ENCODE data around the gene KDM4C. TPM values are rescaled to one million over a fixed set of nuclear protein-coding genes. Genes with fewer than 3 reads are reported as not detected.
A peak's percentile ranks its signal among the peaks of the same experiment; 100 is the strongest.

KDM4C gene
- total RNA-seq, 2 donors from 2014 or later: 12.8 to 31.5 TPM

- 0% methylated on average over 18 to 35 of the region's 35 CpGs for WGBS, 2 experiments (ENCODE audit: insufficient coverage in 1 of 2, insufficient read length in 1 of 2)
These were observed 400 bp downstream of the KDM4C start for GRCh38 chr9:6758248-6758497.

GRCh38 chr9:6758498-6759184 is 868 bp downstream of the KDM4C start:
- peaks cover 12% of the 10 kb centered on the region for H3K4me1 Mint-ChIP-seq
- 0 to 1% methylated on average over 19 to 42 of the region's 42 CpGs for WGBS, 2 experiments (ENCODE audit: insufficient coverage in 1 of 2, insufficient read length in 1 of 2)
- Histone ChIP-seq H3K27me3 (ENCODE audit: control insufficient read depth, insufficient read depth, low read length, poor library complexity, severe bottlenecking) (no peaks in the 10 kb centered on the region), H3K36me3 (ENCODE audit: control insufficient read depth, insufficient read depth, low read length) (no peaks in the 10 kb centered on the region), H3K4me3 (ENCODE audit: low read length) (peak overlapping the region; percentile 99), H3K9ac (ENCODE audit: extremely low read depth, low read length, poor library complexity, severe bottlenecking) (peak overlapping the region; percentile 78), H3K4me1 (ENCODE audit: control insufficient read depth, insufficient read depth, low read length) (no peaks in the 10 kb centered on the region), H3K9me3 (ENCODE audit: control insufficient read depth, low read length) (peaks cover 5% of the 10 kb centered on the region), H3K27ac (ENCODE audit: low read depth, low read length) (no peak overlapping the region)
- peak; percentile 82 for DNase-seq
- peaks cover 8% of the 10 kb centered on the region for H3K9me3 Mint-ChIP-seq
- H3K27ac Mint-ChIP-seq: peak overlapping the region; percentile 92
- H3K27me3 Mint-ChIP-seq (ENCODE audit: insufficient read depth): no peaks in the 10 kb centered on the region
- TF ChIP-seq, protein P1, sequence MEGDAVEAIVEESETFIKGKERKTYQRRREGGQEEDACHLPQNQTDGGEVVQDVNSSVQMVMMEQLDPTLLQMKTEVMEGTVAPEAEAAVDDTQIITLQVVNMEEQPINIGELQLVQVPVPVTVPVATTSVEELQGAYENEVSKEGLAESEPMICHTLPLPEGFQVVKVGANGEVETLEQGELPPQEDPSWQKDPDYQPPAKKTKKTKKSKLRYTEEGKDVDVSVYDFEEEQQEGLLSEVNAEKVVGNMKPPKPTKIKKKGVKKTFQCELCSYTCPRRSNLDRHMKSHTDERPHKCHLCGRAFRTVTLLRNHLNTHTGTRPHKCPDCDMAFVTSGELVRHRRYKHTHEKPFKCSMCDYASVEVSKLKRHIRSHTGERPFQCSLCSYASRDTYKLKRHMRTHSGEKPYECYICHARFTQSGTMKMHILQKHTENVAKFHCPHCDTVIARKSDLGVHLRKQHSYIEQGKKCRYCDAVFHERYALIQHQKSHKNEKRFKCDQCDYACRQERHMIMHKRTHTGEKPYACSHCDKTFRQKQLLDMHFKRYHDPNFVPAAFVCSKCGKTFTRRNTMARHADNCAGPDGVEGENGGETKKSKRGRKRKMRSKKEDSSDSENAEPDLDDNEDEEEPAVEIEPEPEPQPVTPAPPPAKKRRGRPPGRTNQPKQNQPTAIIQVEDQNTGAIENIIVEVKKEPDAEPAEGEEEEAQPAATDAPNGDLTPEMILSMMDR (conservative IDR thresholded peaks at IDR 0.05): peak; percentile 23
- peaks cover 4% of the 10 kb centered on the region for H3K36me3 Mint-ChIP-seq (ENCODE audit: low read depth)
- H3K4me3 Mint-ChIP-seq: peak overlapping the region; percentile 90

More at GRCh38 chr9:6758248-6758497, 400 bp downstream of the KDM4C start:
- Mint-ChIP-seq H3K4me3 (peak overlapping the region; percentile 90), H3K27me3 (ENCODE audit: insufficient read depth) (no peaks in the 10 kb centered on the region), H3K4me1 (peaks cover 12% of the 10 kb centered on the region), H3K27ac (peak overlapping the region; percentile 92), H3K9me3 (peaks cover 5% of the 10 kb centered on the region), H3K36me3 (ENCODE audit: low read depth) (peaks cover 2% of the 10 kb centered on the region)
- Histone ChIP-seq H3K4me1 (ENCODE audit: control insufficient read depth, insufficient read depth, low read length) (no peaks in the 10 kb centered on the region), H3K4me3 (ENCODE audit: low read length) (peak overlapping the region; percentile 99), H3K9ac (ENCODE audit: extremely low read depth, low read length, poor library complexity, severe bottlenecking) (peak overlapping the region; percentile 78), H3K27ac (ENCODE audit: low read depth, low read length) (no peak overlapping the region), H3K36me3 (ENCODE audit: control insufficient read depth, insufficient read depth, low read length) (no peaks in the 10 kb centered on the region), H3K27me3 (ENCODE audit: control insufficient read depth, insufficient read depth, low read length, poor library complexity, severe bottlenecking) (no peaks in the 10 kb centered on the region), H3K9me3 (ENCODE audit: control insufficient read depth, low read length) (peaks cover 2% of the 10 kb centered on the region)
- TF ChIP-seq, protein P1 (conservative IDR thresholded peaks at IDR 0.05): no peak
- no peak for DNase-seq

- TF ChIP-seq, protein P1 (conservative IDR thresholded peaks at IDR 0.05): no peak
- no peaks in the 10 kb centered on the region for H3K4me1 ChIP-seq (ENCODE audit: control insufficient read depth, insufficient read depth, low read length)
- H3K27ac Mint-ChIP-seq: peak overlapping the region; percentile 92
- 30 to 31% methylated on average over 17 to 26 of the region's 27 CpGs for WGBS, 2 experiments (ENCODE audit: insufficient coverage in 1 of 2, insufficient read length in 1 of 2)
- no peaks in the 10 kb centered on the region for H3K36me3 ChIP-seq (ENCODE audit: control insufficient read depth, insufficient read depth, low read length)
- H3K27me3 Mint-ChIP-seq (ENCODE audit: insufficient read depth): no peaks in the 10 kb centered on the region
- H3K4me3 ChIP-seq (ENCODE audit: low read length): peak overlapping the region; percentile 99
- H3K9ac ChIP-seq (ENCODE audit: extremely low read depth, low read length, poor library complexity, severe bottlenecking): peak overlapping the region; percentile 78
- peaks cover 14% of the 10 kb centered on the region for H3K4me1 Mint-ChIP-seq
- no peak overlapping the region for H3K27ac ChIP-seq (ENCODE audit: low read depth, low read length)
- peaks cover 4% of the 10 kb centered on the region for H3K36me3 Mint-ChIP-seq (ENCODE audit: low read depth)
- H3K9me3 Mint-ChIP-seq: peaks cover 8% of the 10 kb centered on the region
- no peak for DNase-seq
- peaks cover 5% of the 10 kb centered on the region for H3K9me3 ChIP-seq (ENCODE audit: control insufficient read depth, low read length)
- no peaks in the 10 kb centered on the region for H3K27me3 ChIP-seq (ENCODE audit: control insufficient read depth, insufficient read depth, low read length, poor library complexity, severe bottlenecking)
- H3K4me3 Mint-ChIP-seq: peak overlapping the region; percentile 90
These were observed 1.6 kb downstream of the KDM4C start for GRCh38 chr9:6759185-6759977.

Measured in endodermal cell (in vitro differentiated cells).